NCI-H446 (cell line): Measurements from ENCODE around the gene RCE1.

Experiments used
- DNase-seq, 2 experiments: peaks; one replicate each; lab custom pipeline; 2025; lab: John Stamatoyannopoulos, UW

The RCE1 gene

DNA sequence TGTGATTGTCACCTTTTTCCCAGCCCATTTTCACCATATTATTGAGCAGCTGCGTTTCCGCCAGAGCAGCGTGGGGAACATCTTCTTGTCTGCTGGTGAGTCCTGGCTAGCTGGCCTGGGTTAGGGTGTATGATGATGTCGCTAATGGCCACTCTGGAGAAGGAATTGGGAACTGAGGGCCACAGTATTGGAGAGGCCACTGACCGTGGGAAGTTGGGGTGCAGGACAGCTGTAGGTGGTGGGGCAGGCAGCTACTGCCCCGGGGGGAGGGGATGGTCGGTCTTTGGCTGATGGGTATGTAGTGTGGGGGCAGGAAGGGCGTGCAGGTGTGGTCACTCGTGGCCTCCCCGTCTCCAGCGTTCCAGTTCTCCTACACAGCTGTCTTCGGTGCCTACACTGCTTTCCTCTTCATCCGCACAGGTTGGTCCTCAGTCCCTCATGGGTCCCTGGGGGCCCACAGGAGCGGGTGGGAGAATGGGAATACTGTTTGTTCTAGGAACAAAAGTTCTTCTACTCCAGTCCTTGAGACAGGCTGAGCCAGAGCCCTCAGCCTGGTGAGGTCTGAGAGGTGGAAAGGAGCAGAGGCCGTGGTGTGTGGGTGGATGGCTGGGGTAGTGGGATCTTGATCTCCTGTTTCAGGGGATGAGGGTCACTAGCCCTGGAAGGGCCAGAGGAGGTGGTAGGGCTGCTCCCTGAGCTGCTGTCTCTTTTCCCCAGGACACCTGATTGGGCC, 2.1 kb downstream of the RCE1 start:
- DNase-seq, result no peak

DNA sequence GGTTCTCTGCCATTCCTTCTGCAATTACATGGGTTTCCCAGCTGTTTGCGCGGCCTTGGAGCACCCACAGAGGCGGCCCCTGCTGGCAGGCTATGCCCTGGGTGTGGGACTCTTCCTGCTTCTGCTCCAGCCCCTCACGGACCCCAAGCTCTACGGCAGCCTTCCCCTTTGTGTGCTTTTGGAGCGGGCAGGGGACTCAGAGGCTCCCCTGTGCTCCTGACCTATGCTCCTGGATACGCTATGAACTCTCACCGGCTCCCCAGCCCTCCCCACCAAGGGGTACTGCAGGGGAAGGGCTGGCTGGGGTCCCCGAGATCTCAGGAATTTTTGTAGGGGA, 2.6 kb downstream of the RCE1 start:
- DNase-seq, result no peak

GRCh38 chr11:66846671-66847091, 3.4 kb downstream of the RCE1 start:
- no peak for DNase-seq

GRCh38 chr11:66847461-66848232, 4.4 kb downstream of the RCE1 start:
- DNase-seq, result no peak

DNA sequence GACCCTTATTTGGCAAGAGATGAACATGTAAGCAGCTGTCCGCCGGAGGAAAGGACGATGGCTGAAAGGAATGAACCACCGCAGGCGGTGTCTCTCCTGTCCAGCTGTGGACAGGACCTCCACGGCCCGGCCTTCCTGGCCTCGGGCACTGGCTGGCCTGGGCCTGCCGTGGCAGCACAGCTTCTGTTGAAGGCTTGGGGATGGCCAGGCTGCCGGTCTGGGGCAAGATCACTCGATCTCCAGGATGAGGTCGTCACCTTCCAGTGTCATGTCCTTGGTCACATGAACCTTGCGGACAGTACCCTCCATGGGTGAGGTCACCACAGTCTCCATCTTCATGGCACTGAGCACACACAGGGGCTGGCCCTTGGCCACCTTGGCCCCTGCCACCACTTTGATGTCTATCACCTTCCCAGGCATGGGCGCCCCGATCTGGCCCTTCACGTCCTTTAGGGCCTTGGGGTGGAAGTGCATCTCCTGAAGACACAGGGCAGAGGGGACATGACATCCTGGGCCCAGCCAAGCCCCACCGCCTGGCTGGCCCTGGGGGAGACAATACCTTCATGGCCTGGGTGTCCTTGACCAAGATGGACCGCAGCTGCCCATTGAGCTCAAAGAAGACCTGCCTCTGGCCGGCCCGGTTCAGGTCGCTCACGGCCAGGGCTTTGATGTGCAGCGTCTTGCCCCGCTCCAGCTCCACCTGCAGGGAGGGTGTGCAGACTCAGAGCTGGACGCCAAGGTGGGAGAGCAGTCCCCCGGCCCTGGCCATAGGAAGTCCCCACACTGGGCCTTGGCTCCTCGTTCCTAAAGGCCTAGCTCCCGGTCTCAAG, 5.6 kb downstream of the RCE1 start:
- no peak for DNase-seq

DNA sequence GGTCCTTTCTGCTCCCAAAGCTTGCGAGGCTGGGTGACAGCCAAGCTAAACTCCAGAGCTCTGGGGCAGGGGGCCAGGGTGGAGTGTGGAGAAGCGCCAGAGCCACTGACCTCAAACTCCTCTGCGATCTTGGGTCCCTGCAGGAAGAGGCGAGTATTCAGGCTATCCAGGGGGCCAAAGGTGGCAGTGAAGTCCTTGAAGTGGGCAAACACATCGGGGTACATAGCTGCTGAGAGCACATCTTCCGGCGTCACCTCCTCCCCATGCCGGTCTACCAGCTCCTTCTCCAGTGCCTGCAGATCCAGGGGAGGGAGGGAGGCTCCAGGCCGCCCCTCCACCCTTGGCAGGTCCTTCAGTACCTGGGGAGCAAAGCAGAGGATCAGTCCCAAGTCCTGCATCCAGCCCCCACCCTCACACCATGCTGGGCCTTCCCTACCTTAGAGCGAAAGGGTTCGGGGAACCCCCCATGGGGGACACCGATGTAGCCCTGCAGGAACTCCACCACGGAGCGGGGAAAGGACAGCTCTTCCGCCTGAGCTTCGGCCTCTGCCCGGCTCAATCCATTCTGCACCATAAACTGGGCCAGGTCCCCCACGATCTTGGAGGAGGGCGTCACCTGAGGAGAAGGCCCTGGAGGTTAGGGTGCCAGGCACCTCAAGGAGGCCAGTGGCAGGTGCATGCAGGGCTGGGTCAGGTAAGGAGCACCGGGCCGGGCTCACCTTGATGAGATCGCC, 6.4 kb downstream of the RCE1 start:
- DNase-seq, result no peak

GRCh38 chr11:66850235-66850587, 7.0 kb downstream of the RCE1 start:
- no peak for DNase-seq

- no peak for DNase-seq
Observed at GRCh38 chr11:66850588-66851238, 7.5 kb downstream of the RCE1 start.

- DNase-seq, result no peak
Observed at GRCh38 chr11:66851239-66851596, 8.0 kb downstream of the RCE1 start.

- no peak for DNase-seq
Observed at GRCh38 chr11:66851698-66852465, 8.6 kb downstream of the RCE1 start.

GRCh38 chr11:66852466-66853241, 9.4 kb downstream of the RCE1 start:
- DNase-seq, result no peak

DNA sequence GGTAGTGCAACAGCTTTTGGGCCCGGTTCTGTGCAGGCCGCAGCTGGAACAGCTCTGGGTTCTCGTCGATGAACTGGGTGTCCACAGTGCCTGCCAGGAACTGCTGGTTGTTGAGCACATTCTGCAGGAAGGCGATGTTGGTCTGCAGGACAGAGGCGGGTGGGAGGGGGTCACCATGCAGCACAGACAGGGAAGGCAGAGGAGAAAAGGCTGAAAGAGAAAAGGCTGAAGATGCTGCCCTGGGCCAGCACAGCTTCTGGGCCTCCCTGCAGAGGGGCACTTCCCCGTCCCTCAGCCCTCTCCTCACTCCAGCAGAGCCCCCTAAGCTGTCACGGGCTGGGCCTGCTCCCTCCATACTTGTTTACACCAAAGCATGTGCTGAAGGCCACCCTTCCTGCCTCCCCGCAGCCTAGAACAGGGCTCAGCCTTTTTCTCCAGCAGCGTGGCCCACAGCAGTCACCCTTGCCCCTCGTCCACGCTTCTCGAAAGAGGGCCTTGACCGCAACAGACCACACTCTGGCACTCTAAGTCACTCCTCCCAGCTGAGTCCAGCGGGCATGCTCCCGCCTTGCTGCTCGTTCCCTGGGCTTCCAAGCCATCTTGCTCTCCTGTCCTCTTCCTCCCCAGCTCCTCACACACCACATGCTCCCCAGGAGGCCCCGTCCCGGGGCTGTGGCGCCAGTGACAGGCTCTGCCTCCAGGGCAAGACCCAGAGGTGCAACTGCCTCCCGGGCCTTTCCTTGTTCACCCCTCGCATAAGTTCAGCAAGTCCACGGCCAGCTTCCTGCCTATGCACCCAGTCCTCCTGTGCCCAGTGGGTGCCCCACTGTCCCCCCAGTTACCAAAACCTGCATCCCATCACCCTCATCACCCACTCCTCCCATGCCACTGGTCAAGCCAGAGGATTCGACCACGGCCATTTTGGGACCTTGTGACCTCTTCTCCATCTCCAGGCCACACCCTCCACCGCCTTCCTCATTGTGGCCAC, 10.3 kb downstream of the RCE1 start:
- no peak for DNase-seq

DNA sequence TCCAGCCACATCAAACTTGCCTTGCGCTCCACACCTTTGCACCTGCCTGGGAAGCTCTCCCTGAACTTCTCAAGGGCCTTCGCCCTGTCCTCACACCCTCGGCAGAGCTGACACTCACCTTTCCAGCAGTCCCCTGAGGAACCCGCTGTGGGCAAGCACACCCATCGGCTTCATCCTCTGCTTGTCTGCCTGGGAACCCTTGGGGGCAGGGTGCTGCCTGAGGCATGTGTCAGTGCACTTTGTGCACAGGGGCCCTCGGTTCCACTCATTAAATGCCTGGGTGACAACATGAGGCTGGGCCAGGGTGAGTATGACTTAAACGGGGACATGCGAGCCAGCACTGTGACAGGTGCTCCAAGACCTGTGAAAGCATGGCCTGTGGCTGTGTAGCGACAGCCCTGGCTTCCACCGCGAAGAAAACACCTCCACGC, 11.0 kb downstream of the RCE1 start:
- no peak for DNase-seq

DNA sequence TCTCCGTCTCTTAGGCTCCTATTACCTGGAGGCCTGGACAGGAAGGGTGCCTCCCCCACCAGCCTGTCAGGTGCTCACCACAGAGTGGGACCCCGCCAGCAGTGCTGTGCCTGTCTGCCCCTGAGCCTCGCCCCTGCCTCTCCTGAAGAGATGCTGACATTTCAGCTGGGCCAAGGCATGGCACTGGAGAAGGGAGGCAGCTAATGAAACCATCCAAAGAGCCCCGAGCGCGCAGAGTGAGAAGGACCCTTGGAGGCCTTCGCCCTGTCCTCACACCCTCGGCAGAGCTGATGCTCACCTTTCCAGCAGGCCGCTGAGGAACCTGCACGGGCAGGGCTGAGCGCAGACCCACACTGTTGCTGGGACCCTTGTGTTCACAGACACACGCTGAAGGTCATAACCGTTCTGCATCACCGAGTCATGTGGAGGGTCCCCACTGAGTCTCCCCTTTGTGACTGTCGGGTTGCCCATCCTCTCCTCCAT, 11.5 kb downstream of the RCE1 start:
- no peak for DNase-seq

GRCh38 chr11:66855574-66856495, 12.6 kb downstream of the RCE1 start:
- peak; percentile 76 to 95 for DNase-seq

GRCh38 chr11:66856496-66857233, 13.4 kb downstream of the RCE1 start, which contains the start of gene LRFN4:
Gene LRFN4 (plus strand): TSS chr11:66857064. CDS start chr11:66857745, 681 bp downstream.
- DNase-seq, result peak in 1 of 2 experiments; percentile 69
